Tibial nerve (tissue), 4 donors: ENCODE measurements around the gene GLYATL1.

Experiments used
- CTCF ChIP-seq, 5 experiments: fragments of 200-600 bp in 3 of 5; fragments of 450-650 bp in 2 of 5; sonication (generic) in 3 of 5; IDR thresholded peaks; one replicate each; pipeline ENCODE4 v1.5.1; 2016 to 2019; ENCODE audit warnings: antibody characterized with exemption in 5 of 5, mild to moderate bottlenecking in 3 of 5, moderate library complexity in 2 of 5
- EP300 ChIP-seq, 2 donors: sonication (generic); formaldehyde crosslinking; IDR thresholded peaks; one replicate each; pipeline ENCODE4 v1.6.1; 2017; ENCODE audit warnings: antibody characterized with exemption in 2 of 2, mild to moderate bottlenecking in 1 of 2
- POLR2A ChIP-seq, 2 donors: fragments of 450-650 bp; IDR thresholded peaks; one replicate each; pipeline ENCODE4 v1.6.1; 2017; ENCODE audit warnings: antibody characterized with exemption in 2 of 2, mild to moderate bottlenecking in 2 of 2, moderate library complexity in 2 of 2

GRCh38 chr11:58979222-58979621, 39.9 kb downstream of the GLYATL1 start:
- TF ChIP-seq CTCF (IDR thresholded peaks at IDR 0.05) = no peak
- no peak for TF ChIP-seq POLR2A (IDR thresholded peaks at IDR 0.05)
- TF ChIP-seq EP300 (IDR thresholded peaks at IDR 0.05) = no peak
